ENCODE data around the gene CTIF. TPM values are rescaled to one million over a fixed set of nuclear protein-coding genes. Genes with fewer than 3 reads are reported as not detected.

Gene CTIF
- polyA plus RNA-seq, 1 of the 3 experiments (the other 2 are of a cell fraction) = 47.2 TPM

- ChIA-PET CTCF (interaction anchor here (0.9 kb wide), 1 partner anchor 23 kb away, joined by 3 read pairs; no protein-coding TSS in a partner anchor), POLR2A (no interaction called here)
- no peaks in the 10 kb centered on the region for H3K9me2 ChIP-seq
- H3K27ac ChIP-seq (ENCODE audit: low read depth in 2 of 2, low read length in 1 of 2) = no peak overlapping the region
- H3F3A ChIP-seq (replicated peaks; ENCODE audit: insufficient read depth) = no peaks in the 10 kb centered on the region
- no peak overlapping the region for H3K4me3 ChIP-seq (ENCODE audit: low read depth in 2 of 2, low read length in 1 of 2)
- WGBS (ENCODE audit: low lambda C conversion rate) = 97% methylated on average over 2 of the region's 2 CpGs
- peaks cover 16 to 33% of the 10 kb centered on the region in 2 experiments; a peak in 3 of 4 replicates for H3K4me1 ChIP-seq (ENCODE audit: control insufficient read depth in 1 of 2, insufficient read depth in 2 of 2, low read depth in 1 of 2, low read length in 1 of 2)
- no peaks in the 10 kb centered on the region for H3K9me3 ChIP-seq
- no peak for TF ChIP-seq FOXM1 (IDR thresholded peaks at IDR 0.05; ENCODE audit: low read depth)
- no peak for TF ChIP-seq RFX5 (IDR thresholded peaks at IDR 0.05; ENCODE audit: low read length)
- TF ChIP-seq EZH2phosphoT487 (IDR thresholded peaks at IDR 0.05; ENCODE audit: borderline replicate concordance, low read depth) = no peak
- TF ChIP-seq, protein P1, sequence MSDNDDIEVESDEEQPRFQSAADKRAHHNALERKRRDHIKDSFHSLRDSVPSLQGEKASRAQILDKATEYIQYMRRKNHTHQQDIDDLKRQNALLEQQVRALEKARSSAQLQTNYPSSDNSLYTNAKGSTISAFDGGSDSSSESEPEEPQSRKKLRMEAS (IDR thresholded peaks at IDR 0.05; ENCODE audit: low read depth) = no peak
- no peak for TF ChIP-seq CTCF (IDR thresholded peaks at IDR 0.05)
- TF ChIP-seq, protein P2, sequence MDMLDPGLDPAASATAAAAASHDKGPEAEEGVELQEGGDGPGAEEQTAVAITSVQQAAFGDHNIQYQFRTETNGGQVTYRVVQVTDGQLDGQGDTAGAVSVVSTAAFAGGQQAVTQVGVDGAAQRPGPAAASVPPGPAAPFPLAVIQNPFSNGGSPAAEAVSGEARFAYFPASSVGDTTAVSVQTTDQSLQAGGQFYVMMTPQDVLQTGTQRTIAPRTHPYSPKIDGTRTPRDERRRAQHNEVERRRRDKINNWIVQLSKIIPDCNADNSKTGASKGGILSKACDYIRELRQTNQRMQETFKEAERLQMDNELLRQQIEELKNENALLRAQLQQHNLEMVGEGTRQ (IDR thresholded peaks at IDR 0.05; ENCODE audit: borderline replicate concordance, low read depth, low read length) = no peak
- TF ChIP-seq EP300 (IDR thresholded peaks at IDR 0.05; ENCODE audit: borderline replicate concordance in 1 of 2, low read depth in 1 of 2, low read length in 1 of 2) = no peak
- TF ChIP-seq, protein P3, sequence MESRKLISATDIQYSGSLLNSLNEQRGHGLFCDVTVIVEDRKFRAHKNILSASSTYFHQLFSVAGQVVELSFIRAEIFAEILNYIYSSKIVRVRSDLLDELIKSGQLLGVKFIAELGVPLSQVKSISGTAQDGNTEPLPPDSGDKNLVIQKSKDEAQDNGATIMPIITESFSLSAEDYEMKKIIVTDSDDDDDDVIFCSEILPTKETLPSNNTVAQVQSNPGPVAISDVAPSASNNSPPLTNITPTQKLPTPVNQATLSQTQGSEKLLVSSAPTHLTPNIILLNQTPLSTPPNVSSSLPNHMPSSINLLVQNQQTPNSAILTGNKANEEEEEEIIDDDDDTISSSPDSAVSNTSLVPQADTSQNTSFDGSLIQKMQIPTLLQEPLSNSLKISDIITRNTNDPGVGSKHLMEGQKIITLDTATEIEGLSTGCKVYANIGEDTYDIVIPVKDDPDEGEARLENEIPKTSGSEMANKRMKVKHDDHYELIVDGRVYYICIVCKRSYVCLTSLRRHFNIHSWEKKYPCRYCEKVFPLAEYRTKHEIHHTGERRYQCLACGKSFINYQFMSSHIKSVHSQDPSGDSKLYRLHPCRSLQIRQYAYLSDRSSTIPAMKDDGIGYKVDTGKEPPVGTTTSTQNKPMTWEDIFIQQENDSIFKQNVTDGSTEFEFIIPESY (IDR thresholded peaks at IDR 0.05; ENCODE audit: borderline replicate concordance, low read depth) = no peak
- TF ChIP-seq FOXJ3 (CRISPR knock-in tag; IDR thresholded peaks at IDR 0.05) = no peak
- no peak for TF ChIP-seq TAF1 (IDR thresholded peaks at IDR 0.05; ENCODE audit: borderline replicate concordance, low read depth, low read length)
- no peak for TF ChIP-seq MEF2A (IDR thresholded peaks at IDR 0.05; ENCODE audit: borderline replicate concordance, low read depth)
- no peak for TF ChIP-seq FOSL2 (IDR thresholded peaks at IDR 0.05; ENCODE audit: borderline replicate concordance, low read depth)
- no peak for TF ChIP-seq SIN3A (IDR thresholded peaks at IDR 0.05; ENCODE audit: borderline replicate concordance, low read depth, low read length)
- TF ChIP-seq PBX3 (IDR thresholded peaks at IDR 0.05) = no peak
- no peak for TF ChIP-seq GABPA (IDR thresholded peaks at IDR 0.05; ENCODE audit: low read depth)
- TF ChIP-seq CHD2 (IDR thresholded peaks at IDR 0.05; ENCODE audit: low read length, partially characterized antibody) = no peak
- no peak for TF ChIP-seq POLR2AphosphoS5 (IDR thresholded peaks at IDR 0.05; ENCODE audit: low read depth, low read length)
- TF ChIP-seq TCF12 (IDR thresholded peaks at IDR 0.05) = no peak
- no peak for TF ChIP-seq JUND (IDR thresholded peaks at IDR 0.05)
- no peak for TF ChIP-seq RCOR1 (IDR thresholded peaks at IDR 0.05; ENCODE audit: low read length)
- H4K20me1 ChIP-seq (ENCODE audit: insufficient read depth) = peaks cover 85% of the 10 kb centered on the region
- H3K9ac ChIP-seq = no peak overlapping the region
- no peak overlapping the region for H3K4me2 ChIP-seq
- H3K36me3 ChIP-seq (replicated peaks in 1 of 2; ENCODE audit: control insufficient read depth in 1 of 2, insufficient read depth in 2 of 2, low read length in 1 of 2) = peaks cover 6 to 30% of the 10 kb centered on the region in 2 experiments
- no peak overlapping the region for H2AFZ ChIP-seq (ENCODE audit: low read depth)
- H3K79me2 ChIP-seq (ENCODE audit: insufficient read depth) = peaks cover 100% of the 10 kb centered on the region
- no peak for DNase-seq
- no peaks in the 10 kb centered on the region for H3K27me3 ChIP-seq (ENCODE audit: insufficient read depth)
Observed at GRCh38 chr18:48551100-48551499, 12.3 kb downstream of the CTIF start.

Data from SK-N-SH (cell line).